ENCODE results near the gene RNF135. TPM values are rescaled to one million over a fixed set of nuclear protein-coding genes. Genes with fewer than 3 reads are reported as not detected.
"Not testable (repeated sequence)": the region's sequence is repeated elsewhere in the genome, so short reads cannot be mapped to it uniquely, and the experiment has no call there.

Gene RNF135
- total RNA-seq, 4 donors from 2014 or later = 13.4 to 20.7 (median 16.8) TPM

GRCh38 chr17:30961209-30962188 is 9.3 kb upstream of the RNF135 start:
- Histone ChIP-seq H3K36me3 (no peaks in the 10 kb centered on the region), H3K27ac (no peak overlapping the region), H3K27me3 (no peaks in the 10 kb centered on the region), H3K4me1 (no peaks in the 10 kb centered on the region), H3K4me3 (no peak overlapping the region), H3K9me3 (no peaks in the 10 kb centered on the region)
- DNase-seq = no peak
- no peak for TF ChIP-seq CTCF (IDR thresholded peaks at IDR 0.05)
- no peak for TF ChIP-seq POLR2A (IDR thresholded peaks at IDR 0.05)
- intact Hi-C loops (cut with DNase I; ENCODE audit: low total_unique reads) = no loop called here

DNA sequence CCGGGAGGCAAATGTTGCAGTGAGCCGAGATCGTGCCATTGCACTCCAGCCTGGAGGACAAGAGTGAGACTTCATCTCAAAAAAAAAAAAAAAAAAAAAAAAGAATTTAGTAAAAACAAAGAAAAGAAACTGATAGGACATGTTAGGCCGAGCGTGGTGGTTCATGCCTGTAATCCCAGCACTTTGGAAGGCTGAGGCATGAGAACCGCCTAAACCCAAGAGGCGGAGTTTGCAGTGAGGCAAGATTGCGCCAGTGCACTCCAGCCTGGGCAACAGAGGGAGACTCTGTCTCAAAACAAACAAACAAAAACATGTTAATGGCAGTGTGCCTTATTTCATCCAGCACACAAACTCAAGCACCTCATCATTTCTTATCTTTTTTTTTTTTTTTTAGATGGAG is 6.5 kb upstream of the RNF135 start:
- H3K36me3 ChIP-seq; intact Hi-C loops (cut with DNase I; ENCODE audit: low total_unique reads); H3K9me3 ChIP-seq; H3K27me3 ChIP-seq; H3K27ac ChIP-seq; DNase-seq; H3K4me1 ChIP-seq; H3K4me3 ChIP-seq: not testable (repeated sequence)

GRCh38 chr17:30964876-30965275 is 6.0 kb upstream of the RNF135 start:
- H3K27me3 ChIP-seq = no peaks in the 10 kb centered on the region
- DNase-seq = no peak
- no peak overlapping the region for H3K4me3 ChIP-seq
- H3K4me1 ChIP-seq = no peaks in the 10 kb centered on the region
- no peak overlapping the region for H3K27ac ChIP-seq
- H3K36me3 ChIP-seq = no peaks in the 10 kb centered on the region
- intact Hi-C loops (cut with DNase I; ENCODE audit: low total_unique reads) = no loop called here
- TF ChIP-seq POLR2A (IDR thresholded peaks at IDR 0.05) = no peak
- TF ChIP-seq CTCF (IDR thresholded peaks at IDR 0.05) = no peak
- no peaks in the 10 kb centered on the region for H3K9me3 ChIP-seq

DNA sequence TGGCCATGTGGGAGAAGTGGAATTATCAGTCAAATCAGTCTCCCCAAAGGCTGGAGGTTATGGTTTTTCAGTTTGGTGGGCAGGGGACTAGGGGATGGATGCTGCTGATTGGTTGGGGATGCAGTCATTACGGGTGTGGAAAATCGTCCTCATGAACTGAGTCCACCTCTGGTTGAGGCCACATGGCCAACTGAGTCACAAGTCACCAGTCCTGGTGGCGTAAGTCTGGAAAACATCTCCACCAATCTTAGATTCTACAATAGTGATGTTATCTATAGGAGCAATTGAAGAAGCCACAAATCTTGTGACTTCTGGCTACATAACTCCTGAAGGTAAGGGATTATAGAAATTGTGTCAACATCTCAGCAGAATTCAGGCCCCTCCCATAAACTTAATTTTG is 5.2 kb upstream of the RNF135 start:
- Histone ChIP-seq H3K4me1 (no peaks in the 10 kb centered on the region), H3K9me3 (no peaks in the 10 kb centered on the region), H3K4me3 (no peak overlapping the region), H3K36me3 (no peaks in the 10 kb centered on the region), H3K27ac (no peak overlapping the region), H3K27me3 (no peaks in the 10 kb centered on the region)
- intact Hi-C loops (cut with DNase I; ENCODE audit: low total_unique reads) = no loop called here
- no peak for DNase-seq
- TF ChIP-seq CTCF (IDR thresholded peaks at IDR 0.05) (no peak), POLR2A (IDR thresholded peaks at IDR 0.05) (no peak)

GRCh38 chr17:30967911-30968310 is 2.9 kb upstream of the RNF135 start:
- H3K27ac ChIP-seq; H3K4me3 ChIP-seq; H3K4me1 ChIP-seq; H3K27me3 ChIP-seq; H3K36me3 ChIP-seq; H3K9me3 ChIP-seq; DNase-seq; intact Hi-C loops (cut with DNase I; ENCODE audit: low total_unique reads): not testable (repeated sequence)

DNA sequence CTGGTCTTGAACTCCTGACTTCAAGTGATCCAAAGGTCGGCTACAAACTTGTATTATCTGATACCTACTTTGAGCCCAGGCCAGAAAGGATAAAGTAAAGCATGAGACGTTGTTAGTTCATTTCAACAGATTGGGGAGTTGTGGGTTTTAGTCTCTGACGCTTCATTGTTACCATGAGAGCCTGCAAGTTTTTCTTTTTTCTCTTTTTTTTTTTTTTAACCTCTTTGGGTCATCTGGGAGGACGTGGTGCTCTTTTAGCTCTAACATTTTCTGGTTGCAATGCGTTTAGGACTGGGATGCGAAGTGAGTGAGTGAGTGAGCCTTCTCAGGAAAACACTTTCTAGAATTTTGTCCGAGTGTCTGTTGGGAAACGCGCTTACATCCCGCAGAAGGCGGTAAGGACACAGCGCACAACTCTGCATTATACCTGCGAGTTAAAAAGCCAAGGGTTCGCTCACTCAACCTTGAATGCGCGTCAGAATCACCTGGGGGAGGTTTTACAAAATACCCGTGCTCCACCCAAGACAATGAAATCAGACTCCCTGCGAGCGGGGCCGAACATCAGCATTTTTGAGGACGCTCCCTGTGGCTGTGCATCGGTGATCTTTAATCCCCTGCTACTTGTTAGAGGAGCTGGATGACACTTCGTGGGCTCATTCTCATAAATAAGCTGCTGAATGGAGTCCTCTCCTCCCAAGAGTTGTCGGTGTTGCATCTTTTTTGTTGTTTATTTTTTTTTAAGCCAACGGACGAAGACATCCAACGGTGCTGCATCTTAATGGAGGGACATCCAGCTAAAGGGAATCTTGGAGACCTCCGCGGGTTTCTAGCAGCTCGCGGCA is 629 bp upstream of the RNF135 start:
- H3K36me3 ChIP-seq = no peaks in the 10 kb centered on the region
- H3K27ac ChIP-seq = peak overlapping the region; percentile 93 to 95
- intact Hi-C loops (cut with DNase I; ENCODE audit: low total_unique reads) = no loop called here
- no peaks in the 10 kb centered on the region for H3K4me1 ChIP-seq
- peak overlapping the region; percentile 67 to 68 for H3K4me3 ChIP-seq
- TF ChIP-seq CTCF (IDR thresholded peaks at IDR 0.05) (no peak), POLR2A (IDR thresholded peaks at IDR 0.05) (no peak)
- H3K9me3 ChIP-seq = no peaks in the 10 kb centered on the region
- no peaks in the 10 kb centered on the region for H3K27me3 ChIP-seq
- peak in 1 of 2 donors; percentile 23 for DNase-seq
